Measurements from ENCODE around the gene TRPM2.

Gene TRPM2

DNA sequence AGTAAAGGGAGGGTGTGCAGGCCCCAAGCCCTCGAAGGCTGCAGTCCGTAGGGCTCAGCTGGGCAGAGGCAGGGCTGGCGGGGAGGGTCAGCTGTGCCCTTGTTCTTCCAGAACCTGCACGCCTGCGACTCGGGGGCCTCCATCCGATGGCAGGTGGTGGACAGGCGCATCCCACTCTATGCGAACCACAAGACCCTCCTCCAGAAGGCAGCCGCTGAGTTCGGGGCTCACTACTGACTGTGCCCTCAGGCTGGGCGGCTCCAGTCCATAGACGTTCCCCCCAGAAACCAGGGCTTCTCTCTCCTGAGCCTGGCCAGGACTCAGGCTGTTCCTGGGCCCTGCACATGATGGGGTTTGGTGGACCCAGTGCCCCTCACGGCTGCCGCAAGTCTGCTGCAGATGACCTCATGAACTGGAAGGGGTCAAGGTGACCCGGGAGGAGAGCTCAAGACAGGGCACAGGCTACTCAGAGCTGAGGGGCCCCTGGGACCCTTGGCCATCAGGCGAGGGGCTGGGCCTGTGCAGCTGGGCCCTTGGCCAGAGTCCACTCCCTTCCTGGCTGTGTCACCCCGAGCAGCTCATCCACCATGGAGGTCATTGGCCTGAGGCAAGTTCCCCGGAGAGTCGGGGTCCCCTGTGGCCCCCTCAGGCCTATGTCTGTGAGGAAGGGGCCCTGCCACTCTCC lies 88.3 kb downstream of the TRPM2 start:
- no peaks in the 10 kb centered on the region for H3K36me3 ChIP-seq (ENCODE audit: control insufficient read depth, insufficient read depth, low read length)
- no peak overlapping the region for H3K4me3 ChIP-seq (ENCODE audit: low read length)
- peaks cover 18% of the 10 kb centered on the region for H3K4me1 ChIP-seq (ENCODE audit: control insufficient read depth, insufficient read depth, low read length)
- H3K9me3 ChIP-seq (ENCODE audit: control insufficient read depth, low read length): no peaks in the 10 kb centered on the region
- H3K9ac ChIP-seq (ENCODE audit: low read length): no peak overlapping the region
- H3K27me3 ChIP-seq (ENCODE audit: control insufficient read depth, insufficient read depth, low read length): peaks cover 4% of the 10 kb centered on the region

DNA sequence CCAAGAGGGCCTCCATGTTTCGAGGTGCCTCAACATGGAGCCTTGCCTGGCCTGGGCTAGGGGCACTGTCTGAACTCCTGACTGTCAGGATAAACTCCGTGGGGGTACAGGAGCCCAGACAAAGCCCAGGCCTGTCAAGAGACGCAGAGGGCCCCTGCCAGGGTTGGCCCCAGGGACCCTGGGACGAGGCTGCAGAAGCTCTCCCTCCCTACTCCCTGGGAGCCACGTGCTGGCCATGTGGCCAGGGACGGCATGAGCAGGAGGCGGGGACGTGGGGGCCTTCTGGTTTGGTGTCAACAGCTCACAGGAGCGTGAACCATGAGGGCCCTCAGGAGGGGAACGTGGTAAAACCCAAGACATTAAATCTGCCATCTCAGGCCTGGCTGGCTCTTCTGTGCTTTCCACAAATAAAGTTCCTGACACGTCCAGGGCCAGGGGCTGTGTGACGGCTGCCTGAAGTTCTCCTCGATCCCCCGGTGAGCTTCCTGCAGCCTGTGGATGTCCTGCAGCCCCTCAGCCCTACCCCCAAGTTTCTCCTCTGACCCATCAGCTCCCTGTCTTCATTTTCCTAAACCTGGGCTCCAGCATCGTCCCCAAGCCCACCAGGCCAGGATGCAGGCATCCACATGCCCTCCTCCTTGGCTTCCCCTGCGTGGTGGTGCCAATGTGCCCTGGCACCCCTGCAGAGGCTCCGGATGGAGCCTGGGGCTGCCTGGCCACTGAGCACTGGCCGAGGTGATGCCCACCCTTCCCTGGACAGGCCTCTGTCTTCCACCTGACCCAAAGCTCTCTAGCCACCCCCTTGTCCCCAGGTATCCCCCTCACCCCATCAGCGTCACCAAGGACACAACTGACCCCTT lies 89.1 kb downstream of the TRPM2 start:
- no peak overlapping the region for H3K4me3 ChIP-seq (ENCODE audit: low read length)
- H3K4me1 ChIP-seq (ENCODE audit: control insufficient read depth, insufficient read depth, low read length): peaks cover 18% of the 10 kb centered on the region
- H3K9me3 ChIP-seq (ENCODE audit: control insufficient read depth, low read length): no peaks in the 10 kb centered on the region
- no peaks in the 10 kb centered on the region for H3K36me3 ChIP-seq (ENCODE audit: control insufficient read depth, insufficient read depth, low read length)
- peaks cover 4% of the 10 kb centered on the region for H3K27me3 ChIP-seq (ENCODE audit: control insufficient read depth, insufficient read depth, low read length)
- no peak overlapping the region for H3K9ac ChIP-seq (ENCODE audit: low read length)

DNA sequence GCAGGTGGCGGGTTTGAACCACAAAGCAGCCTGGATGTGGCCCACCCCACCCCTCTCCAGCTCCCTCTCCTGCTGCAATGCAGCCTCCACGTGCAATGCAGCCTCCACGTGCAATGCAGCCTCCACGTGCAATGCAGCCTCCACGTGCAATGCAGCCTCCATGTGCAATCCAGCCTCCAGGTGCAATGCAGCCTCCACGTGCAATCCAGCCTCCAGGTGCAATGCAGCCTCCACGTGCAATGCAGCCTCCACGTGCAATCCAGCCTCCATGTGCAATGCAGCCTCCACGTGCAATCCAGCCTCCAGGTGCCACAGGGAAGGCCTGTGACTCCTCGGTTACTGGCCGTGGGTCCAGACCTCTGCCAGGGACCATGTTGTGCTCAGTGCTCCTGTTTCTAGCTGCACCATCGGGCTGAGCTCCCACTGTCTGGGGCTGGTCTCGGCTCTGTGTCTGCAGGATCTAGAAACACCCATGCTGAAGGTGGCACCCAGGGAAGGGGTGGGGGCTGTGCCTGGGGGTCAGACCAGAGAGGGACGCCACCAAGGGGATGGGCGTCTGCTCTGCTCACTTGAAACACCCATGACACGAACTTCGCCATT lies 90.0 kb downstream of the TRPM2 start:
- Histone ChIP-seq H3K9ac (ENCODE audit: low read length) (no peak overlapping the region), H3K27me3 (ENCODE audit: control insufficient read depth, insufficient read depth, low read length) (peaks cover 5% of the 10 kb centered on the region), H3K36me3 (ENCODE audit: control insufficient read depth, insufficient read depth, low read length) (no peaks in the 10 kb centered on the region), H3K4me3 (ENCODE audit: low read length) (no peak overlapping the region), H3K4me1 (ENCODE audit: control insufficient read depth, insufficient read depth, low read length) (peaks cover 9% of the 10 kb centered on the region), H3K9me3 (ENCODE audit: control insufficient read depth, low read length) (no peaks in the 10 kb centered on the region)

DNA sequence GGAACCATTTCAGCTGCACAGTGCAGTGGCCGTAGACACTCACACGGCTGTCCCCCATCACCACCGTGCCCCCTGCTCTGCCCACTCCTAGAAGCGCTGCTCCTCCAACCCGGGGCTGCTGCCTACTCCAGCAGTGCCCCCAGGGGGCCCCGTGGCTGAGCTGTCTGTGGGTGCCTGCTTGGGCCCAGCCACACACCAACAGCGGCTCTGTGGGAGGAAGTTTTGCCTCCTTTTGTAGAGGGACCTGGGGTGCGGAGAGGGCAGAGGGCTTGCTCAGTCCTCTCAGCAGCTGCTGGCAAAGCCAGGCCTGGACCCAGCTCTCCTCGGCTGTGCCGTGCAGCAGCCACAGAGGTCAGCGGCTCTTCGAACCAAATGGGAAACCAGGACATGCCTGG lies 90.5 kb downstream of the TRPM2 start:
- Histone ChIP-seq H3K4me3 (ENCODE audit: low read length) (no peak overlapping the region), H3K9ac (ENCODE audit: low read length) (no peak overlapping the region), H3K36me3 (ENCODE audit: control insufficient read depth, insufficient read depth, low read length) (no peaks in the 10 kb centered on the region), H3K4me1 (ENCODE audit: control insufficient read depth, insufficient read depth, low read length) (peaks cover 6% of the 10 kb centered on the region), H3K27me3 (ENCODE audit: control insufficient read depth, insufficient read depth, low read length) (peaks cover 10% of the 10 kb centered on the region), H3K9me3 (ENCODE audit: control insufficient read depth, low read length) (no peaks in the 10 kb centered on the region)

DNA sequence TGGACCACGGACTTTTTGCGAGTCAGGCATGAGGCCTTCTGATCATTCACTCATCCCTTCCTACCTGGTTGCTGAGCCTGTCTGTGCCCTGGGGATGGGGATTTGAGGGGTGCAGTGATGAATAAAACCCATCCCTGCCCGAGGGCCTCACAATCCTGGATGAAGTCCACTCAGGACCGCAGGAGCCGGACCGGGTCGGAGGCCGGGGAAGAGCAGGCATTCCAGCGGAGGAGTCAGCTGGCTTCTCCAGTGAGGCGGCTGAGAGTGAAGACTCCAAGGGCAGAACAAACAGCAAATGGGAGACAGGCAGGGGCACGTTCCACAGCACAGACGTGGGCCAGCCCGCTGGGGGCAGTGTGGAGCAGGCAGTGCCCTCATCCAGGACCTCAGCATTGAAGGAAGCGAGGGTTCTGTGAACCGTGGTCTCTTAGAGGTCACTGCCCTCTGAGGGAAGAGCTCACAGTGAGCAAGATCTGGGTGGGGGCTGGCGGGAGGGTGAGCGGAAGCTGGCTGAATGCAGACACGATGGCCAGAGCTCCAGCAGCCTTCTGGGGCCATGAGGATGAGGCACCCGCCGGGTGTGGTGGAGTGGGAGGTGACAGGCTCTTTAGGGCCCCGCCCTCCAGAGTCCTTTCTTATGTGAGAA lies 91.0 kb downstream of the TRPM2 start:
- Histone ChIP-seq H3K9me3 (ENCODE audit: control insufficient read depth, low read length) (no peaks in the 10 kb centered on the region), H3K4me3 (ENCODE audit: low read length) (no peak overlapping the region), H3K27me3 (ENCODE audit: control insufficient read depth, insufficient read depth, low read length) (peaks cover 10% of the 10 kb centered on the region), H3K4me1 (ENCODE audit: control insufficient read depth, insufficient read depth, low read length) (peaks cover under 1% of the 10 kb centered on the region), H3K36me3 (ENCODE audit: control insufficient read depth, insufficient read depth, low read length) (no peaks in the 10 kb centered on the region), H3K9ac (ENCODE audit: low read length) (no peak overlapping the region)

DNA sequence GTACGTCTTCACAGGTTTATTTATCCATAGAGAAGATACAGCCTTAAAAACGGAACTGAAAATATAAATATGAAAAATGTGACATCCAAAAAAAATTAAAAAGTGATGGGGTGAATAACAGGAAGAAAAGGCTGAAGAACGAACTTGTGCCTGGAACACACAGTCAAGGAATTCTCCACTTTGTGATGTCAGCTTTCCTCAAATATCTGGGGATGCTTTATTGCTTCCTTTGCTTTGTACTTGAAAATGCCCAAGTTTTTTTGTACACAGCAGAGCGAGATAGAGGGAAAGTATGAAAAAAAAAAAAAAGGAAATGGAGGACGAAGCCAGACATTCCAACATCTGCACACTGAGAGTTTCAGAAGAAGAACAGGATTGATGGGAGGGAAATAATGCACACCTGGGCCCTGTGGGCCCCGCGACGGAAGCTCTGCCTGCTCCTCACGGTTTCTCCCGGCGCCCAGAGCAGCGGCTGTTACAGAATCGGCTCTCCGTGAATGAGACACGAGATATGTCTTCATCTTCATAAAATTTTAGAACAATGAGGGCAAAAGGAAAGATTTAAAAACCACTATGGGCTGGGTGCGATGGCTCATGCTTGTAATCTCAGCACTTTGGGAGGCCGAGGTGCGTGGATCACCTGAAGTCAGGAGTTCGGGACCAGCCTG lies 91.9 kb downstream of the TRPM2 start:
- no peak overlapping the region for H3K9ac ChIP-seq (ENCODE audit: low read length)
- H3K9me3 ChIP-seq (ENCODE audit: control insufficient read depth, low read length): no peaks in the 10 kb centered on the region
- no peaks in the 10 kb centered on the region for H3K4me1 ChIP-seq (ENCODE audit: control insufficient read depth, insufficient read depth, low read length)
- no peaks in the 10 kb centered on the region for H3K36me3 ChIP-seq (ENCODE audit: control insufficient read depth, insufficient read depth, low read length)
- peaks cover 10% of the 10 kb centered on the region for H3K27me3 ChIP-seq (ENCODE audit: control insufficient read depth, insufficient read depth, low read length)
- H3K4me3 ChIP-seq (ENCODE audit: low read length): no peak overlapping the region

DNA sequence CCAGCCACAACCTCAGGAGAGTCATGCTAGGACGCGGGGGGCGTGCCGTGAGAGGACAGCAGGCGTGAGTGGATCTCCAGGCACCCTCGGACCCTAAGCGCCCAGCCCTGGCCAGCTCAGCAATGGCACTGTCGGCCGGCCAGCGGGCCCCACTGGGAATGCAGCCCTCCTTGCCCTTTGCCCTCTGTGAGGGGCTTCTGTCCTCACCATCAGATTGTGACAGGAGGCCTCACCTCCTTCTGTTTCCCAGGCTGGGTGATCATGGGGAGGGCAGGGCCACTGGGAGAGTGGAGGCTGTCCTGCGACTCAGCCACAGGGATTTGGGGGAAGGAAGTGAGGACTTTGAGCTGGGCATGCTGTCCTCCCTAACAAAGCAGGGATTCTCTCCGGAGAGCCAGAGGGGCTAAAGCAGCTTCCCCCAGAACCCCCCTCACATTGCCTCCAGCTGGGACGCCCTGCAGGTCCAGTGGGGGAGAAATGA lies 95.3 kb downstream of the TRPM2 start:
- no peaks in the 10 kb centered on the region for H3K36me3 ChIP-seq (ENCODE audit: control insufficient read depth, insufficient read depth, low read length)
- H3K9ac ChIP-seq (ENCODE audit: low read length): no peak overlapping the region
- no peaks in the 10 kb centered on the region for H3K4me1 ChIP-seq (ENCODE audit: control insufficient read depth, insufficient read depth, low read length)
- H3K9me3 ChIP-seq (ENCODE audit: control insufficient read depth, low read length): no peaks in the 10 kb centered on the region
- H3K4me3 ChIP-seq (ENCODE audit: low read length): no peak overlapping the region
- H3K27me3 ChIP-seq (ENCODE audit: control insufficient read depth, insufficient read depth, low read length): peaks cover 10% of the 10 kb centered on the region

DNA sequence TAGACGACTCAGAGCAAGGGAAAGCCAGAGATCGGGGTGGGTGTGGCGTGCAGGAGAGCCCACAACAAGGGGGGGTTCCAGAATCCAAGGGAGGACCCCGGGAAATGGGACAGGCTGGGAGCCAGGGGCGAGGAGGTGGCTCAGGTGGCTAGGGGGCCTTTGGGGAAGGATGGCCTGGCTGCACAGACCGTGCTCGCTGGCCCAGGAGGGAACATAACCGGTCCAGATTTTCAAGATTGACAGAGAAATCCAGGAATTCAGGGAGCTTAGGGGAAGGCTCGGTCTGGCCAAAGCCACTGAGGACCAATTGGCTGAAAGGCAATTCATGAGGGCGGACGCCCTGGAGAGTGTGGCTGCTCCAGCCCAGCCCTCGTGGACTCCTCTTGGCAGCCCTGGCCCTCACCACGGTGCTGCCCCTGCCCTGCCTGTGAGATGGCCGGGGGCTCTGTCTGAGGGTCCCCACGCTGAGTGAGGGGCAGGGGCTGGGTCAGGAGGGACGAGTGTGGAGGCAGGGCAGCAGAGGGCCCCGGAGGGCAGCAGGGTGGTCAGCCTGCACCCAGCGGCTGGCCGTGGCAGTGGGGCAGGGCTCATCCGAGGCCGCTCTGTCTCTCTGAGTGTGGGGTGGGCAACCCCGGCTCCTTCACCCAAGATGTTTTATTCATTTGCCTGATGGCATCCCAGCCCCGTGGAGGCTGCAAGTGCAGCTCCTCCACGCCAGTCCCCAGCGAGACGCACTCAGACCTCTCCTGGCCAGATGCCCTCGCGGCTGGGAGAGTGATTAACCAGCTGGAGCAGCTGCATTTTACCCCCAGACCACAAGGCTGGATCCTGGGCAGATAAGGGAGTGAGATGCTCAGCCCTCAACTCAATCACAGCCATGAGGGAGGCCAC lies 96.3 kb downstream of the TRPM2 start:
- Histone ChIP-seq H3K9ac (ENCODE audit: low read length) (no peak overlapping the region), H3K9me3 (ENCODE audit: control insufficient read depth, low read length) (no peaks in the 10 kb centered on the region), H3K27me3 (ENCODE audit: control insufficient read depth, insufficient read depth, low read length) (peaks cover 7% of the 10 kb centered on the region), H3K4me1 (ENCODE audit: control insufficient read depth, insufficient read depth, low read length) (no peaks in the 10 kb centered on the region), H3K36me3 (ENCODE audit: control insufficient read depth, insufficient read depth, low read length) (no peaks in the 10 kb centered on the region), H3K4me3 (ENCODE audit: low read length) (no peak overlapping the region)

DNA sequence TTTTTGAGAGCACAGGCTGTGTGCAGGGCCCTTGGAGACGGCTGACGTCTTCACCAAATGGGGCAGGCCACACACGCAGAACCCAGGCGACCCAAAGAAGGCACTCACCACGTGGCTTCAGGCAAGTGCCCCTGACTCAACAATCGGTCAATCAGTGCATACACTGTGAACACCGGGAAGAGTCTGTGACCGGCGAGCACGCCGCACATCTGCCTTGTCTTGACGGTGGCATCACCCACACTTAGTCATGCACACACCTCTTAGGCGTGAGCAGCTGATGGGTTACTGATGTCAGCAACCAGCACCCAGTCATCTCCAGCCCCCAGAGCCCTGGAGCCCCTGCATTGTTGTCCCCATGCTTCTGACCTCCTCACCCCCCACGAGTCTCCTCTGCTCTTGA lies 97.0 kb downstream of the TRPM2 start:
- Histone ChIP-seq H3K36me3 (ENCODE audit: control insufficient read depth, insufficient read depth, low read length) (no peaks in the 10 kb centered on the region), H3K4me3 (ENCODE audit: low read length) (no peak overlapping the region), H3K4me1 (ENCODE audit: control insufficient read depth, insufficient read depth, low read length) (no peaks in the 10 kb centered on the region), H3K27me3 (ENCODE audit: control insufficient read depth, insufficient read depth, low read length) (peaks cover 7% of the 10 kb centered on the region), H3K9me3 (ENCODE audit: control insufficient read depth, low read length) (no peaks in the 10 kb centered on the region), H3K9ac (ENCODE audit: low read length) (no peak overlapping the region)

DNA sequence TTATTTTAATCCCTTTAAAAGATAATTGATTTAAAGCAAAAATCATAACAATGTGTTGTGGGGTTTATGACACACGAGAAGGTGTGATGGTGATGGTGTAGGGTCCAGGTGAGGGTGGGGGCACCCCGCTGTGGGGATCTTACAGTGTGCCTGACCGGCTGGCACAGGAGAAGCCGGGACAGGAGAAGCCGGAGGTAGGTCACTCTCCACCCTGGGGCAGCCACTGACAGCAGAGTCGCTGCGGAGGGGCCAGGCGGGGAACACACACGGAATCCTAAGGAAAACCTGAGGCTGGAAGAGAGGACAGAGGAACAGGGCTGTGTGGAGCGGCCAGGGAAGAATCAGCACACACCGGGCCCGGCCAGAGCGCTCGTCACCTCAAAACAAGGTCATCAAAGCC lies 97.6 kb downstream of the TRPM2 start:
- Histone ChIP-seq H3K36me3 (ENCODE audit: control insufficient read depth, insufficient read depth, low read length) (no peaks in the 10 kb centered on the region), H3K9me3 (ENCODE audit: control insufficient read depth, low read length) (no peaks in the 10 kb centered on the region), H3K4me1 (ENCODE audit: control insufficient read depth, insufficient read depth, low read length) (peaks cover under 1% of the 10 kb centered on the region), H3K27me3 (ENCODE audit: control insufficient read depth, insufficient read depth, low read length) (peaks cover 7% of the 10 kb centered on the region), H3K9ac (ENCODE audit: low read length) (no peak overlapping the region), H3K4me3 (ENCODE audit: low read length) (no peak overlapping the region)

DNA sequence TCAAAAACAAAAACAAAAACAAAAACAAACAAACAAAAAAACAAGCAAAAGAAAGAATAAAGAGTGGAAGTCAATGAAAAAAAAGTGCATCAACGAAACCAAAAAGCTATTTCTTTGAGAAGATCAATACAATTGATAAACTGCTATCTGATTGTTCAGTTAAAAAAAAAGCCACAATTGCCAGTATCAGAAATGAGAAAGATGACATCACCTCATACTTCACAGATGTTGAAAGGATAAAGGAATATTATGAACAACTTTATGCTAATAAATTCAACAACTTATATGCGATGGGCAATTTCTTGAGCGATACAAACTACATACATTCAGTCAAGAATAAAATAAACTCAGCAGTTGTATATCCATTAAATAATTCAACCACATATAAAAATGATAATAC lies 99.7 kb downstream of the TRPM2 start:
- no peaks in the 10 kb centered on the region for H3K36me3 ChIP-seq (ENCODE audit: control insufficient read depth, insufficient read depth, low read length)
- H3K9me3 ChIP-seq (ENCODE audit: control insufficient read depth, low read length): no peaks in the 10 kb centered on the region
- peaks cover 7% of the 10 kb centered on the region for H3K27me3 ChIP-seq (ENCODE audit: control insufficient read depth, insufficient read depth, low read length)
- peaks cover 16% of the 10 kb centered on the region for H3K4me1 ChIP-seq (ENCODE audit: control insufficient read depth, insufficient read depth, low read length)
- H3K9ac ChIP-seq (ENCODE audit: low read length): no peak overlapping the region
- H3K4me3 ChIP-seq (ENCODE audit: low read length): no peak overlapping the region
